ENCODE measurements around the gene MYO16. TPM values are rescaled to one million over a fixed set of nuclear protein-coding genes. Genes with fewer than 3 reads are reported as not detected.

Gene MYO16
- total and polyA plus RNA-seq, 2 of the 4 experiments (the other 2 are of a cell fraction), result under 0.01 to 0.03 TPM

GRCh38 chr13:108742701-108743451 lies 113.5 kb downstream of the MYO16 start:
- H3K18ac ChIP-seq (ENCODE audit: low read depth, low read length), result no peak overlapping the region
- H3K4me2 ChIP-seq (ENCODE audit: low read depth, low read length), result no peak overlapping the region
- H2BK5ac ChIP-seq (ENCODE audit: low read depth, low read length, poor library complexity, severe bottlenecking), result no peak overlapping the region
- H4K8ac ChIP-seq (ENCODE audit: low read depth in 2 of 2, low read length in 2 of 2), result no peak overlapping the region
- dilution Hi-C loops (cut with HindIII; ENCODE audit: low sequenced_read_pairs, unreplicated experiment), result no loop called here
- H2AFZ ChIP-seq (replicated peaks; ENCODE audit: low read length, poor library complexity), result no peak overlapping the region
- H3K14ac ChIP-seq (replicated peaks; ENCODE audit: low read depth, low read length), result no peak overlapping the region
- H2BK120ac ChIP-seq (ENCODE audit: low read depth, low read length), result no peak overlapping the region
- in situ Hi-C loops (cut with MboI; ENCODE audit: low sequenced_read_pairs), result no loop called here
- no peak overlapping the region for H3K27ac ChIP-seq (ENCODE audit: insufficient read depth, low read length)
- DNase-seq (no peak), ATAC-seq (ENCODE audit: low read depth) (no peak)
- no peak overlapping the region for H3K4me3 ChIP-seq (ENCODE audit: insufficient read depth, low read depth, low read length)
- H2BK15ac ChIP-seq (ENCODE audit: low read depth, low read length), result no peak overlapping the region
- BruUV-seq (replicated peaks), result no TSS peak
- H3K4me1 ChIP-seq (ENCODE audit: control insufficient read depth, insufficient read depth, low read length), result no peaks in the 10 kb centered on the region
- H2AK9ac ChIP-seq (replicated peaks; ENCODE audit: low read depth, low read length, poor library complexity), result no peak overlapping the region
- H3K23ac ChIP-seq (ENCODE audit: low read depth, low read length), result no peak overlapping the region
- H3K79me1 ChIP-seq (ENCODE audit: low read depth in 1 of 2, low read length in 2 of 2), result no peaks in the 10 kb centered on the region
- H3K9me1 ChIP-seq (ENCODE audit: insufficient read depth, low read length), result no peaks in the 10 kb centered on the region
- no CpG with 5 or more reads among the region's 2 CpGs for WGBS, 2 experiments (ENCODE audit: extremely low coverage in 2 of 2, insufficient read length in 1 of 2)
- H4K5ac ChIP-seq (ENCODE audit: low read depth, low read length), result no peak overlapping the region
- intact Hi-C loops (cut with micrococcal nuclease), result no loop called here
- CTCF ChIA-PET, result interaction anchor here (0.6 kb wide), 1 partner anchor 13 kb away, joined by 3 read pairs; no protein-coding TSS in a partner anchor
- no peaks in the 10 kb centered on the region for H3K9me3 ChIP-seq (ENCODE audit: control insufficient read depth, insufficient read depth, low read length)
- no peak overlapping the region for H3K56ac ChIP-seq (ENCODE audit: extremely low read depth, insufficient read depth, low read length)
- no peaks in the 10 kb centered on the region for H4K20me1 ChIP-seq (ENCODE audit: insufficient read depth, low read length)
- no peak overlapping the region for H2BK20ac ChIP-seq (ENCODE audit: low read depth, low read length)
- H4K91ac ChIP-seq (ENCODE audit: insufficient read depth, low read depth, low read length), result no peak overlapping the region
- no peak overlapping the region for H2AK5ac ChIP-seq (ENCODE audit: low read depth, low read length)
- no peak overlapping the region for H3K4ac ChIP-seq (ENCODE audit: low read depth, low read length)
- TF ChIP-seq ELK1 (IDR thresholded peaks at IDR 0.05; ENCODE audit: borderline replicate concordance, low read depth, low read length), result no peak
- TF ChIP-seq SMC3 (IDR thresholded peaks at IDR 0.05; ENCODE audit: low read depth, low read length), result no peak
- no peak for TF ChIP-seq CHD1 (IDR thresholded peaks at IDR 0.05; ENCODE audit: low read depth, low read length)
- TF ChIP-seq MAZ (IDR thresholded peaks at IDR 0.05; ENCODE audit: borderline replicate concordance, low read depth, low read length), result no peak
- no peak for TF ChIP-seq BHLHE40 (IDR thresholded peaks at IDR 0.05; ENCODE audit: low read depth, low read length)
- TF ChIP-seq FOS (IDR thresholded peaks at IDR 0.05; ENCODE audit: low read depth, low read length), result no peak
- no peak for TF ChIP-seq RFX5 (IDR thresholded peaks at IDR 0.05; ENCODE audit: low read depth, low read length)
- no peak for TF ChIP-seq MAFK (IDR thresholded peaks at IDR 0.05; ENCODE audit: low read depth, low read length)
- no peak for TF ChIP-seq MXI1 (IDR thresholded peaks at IDR 0.05; ENCODE audit: borderline replicate concordance, low read depth, low read length)
- TF ChIP-seq, protein P1, sequence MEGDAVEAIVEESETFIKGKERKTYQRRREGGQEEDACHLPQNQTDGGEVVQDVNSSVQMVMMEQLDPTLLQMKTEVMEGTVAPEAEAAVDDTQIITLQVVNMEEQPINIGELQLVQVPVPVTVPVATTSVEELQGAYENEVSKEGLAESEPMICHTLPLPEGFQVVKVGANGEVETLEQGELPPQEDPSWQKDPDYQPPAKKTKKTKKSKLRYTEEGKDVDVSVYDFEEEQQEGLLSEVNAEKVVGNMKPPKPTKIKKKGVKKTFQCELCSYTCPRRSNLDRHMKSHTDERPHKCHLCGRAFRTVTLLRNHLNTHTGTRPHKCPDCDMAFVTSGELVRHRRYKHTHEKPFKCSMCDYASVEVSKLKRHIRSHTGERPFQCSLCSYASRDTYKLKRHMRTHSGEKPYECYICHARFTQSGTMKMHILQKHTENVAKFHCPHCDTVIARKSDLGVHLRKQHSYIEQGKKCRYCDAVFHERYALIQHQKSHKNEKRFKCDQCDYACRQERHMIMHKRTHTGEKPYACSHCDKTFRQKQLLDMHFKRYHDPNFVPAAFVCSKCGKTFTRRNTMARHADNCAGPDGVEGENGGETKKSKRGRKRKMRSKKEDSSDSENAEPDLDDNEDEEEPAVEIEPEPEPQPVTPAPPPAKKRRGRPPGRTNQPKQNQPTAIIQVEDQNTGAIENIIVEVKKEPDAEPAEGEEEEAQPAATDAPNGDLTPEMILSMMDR (conservative IDR thresholded peaks at IDR 0.05; ENCODE audit: low read depth, low read length), result no peak
- TF ChIP-seq POLR2A (IDR thresholded peaks at IDR 0.05; ENCODE audit: low read depth, low read length), result no peak
- TF ChIP-seq RCOR1 (IDR thresholded peaks at IDR 0.05; ENCODE audit: insufficient replicate concordance, low read length), result no peak
- TF ChIP-seq, protein P2, sequence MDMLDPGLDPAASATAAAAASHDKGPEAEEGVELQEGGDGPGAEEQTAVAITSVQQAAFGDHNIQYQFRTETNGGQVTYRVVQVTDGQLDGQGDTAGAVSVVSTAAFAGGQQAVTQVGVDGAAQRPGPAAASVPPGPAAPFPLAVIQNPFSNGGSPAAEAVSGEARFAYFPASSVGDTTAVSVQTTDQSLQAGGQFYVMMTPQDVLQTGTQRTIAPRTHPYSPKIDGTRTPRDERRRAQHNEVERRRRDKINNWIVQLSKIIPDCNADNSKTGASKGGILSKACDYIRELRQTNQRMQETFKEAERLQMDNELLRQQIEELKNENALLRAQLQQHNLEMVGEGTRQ (IDR thresholded peaks at IDR 0.05; ENCODE audit: low read depth, low read length), result no peak
- no peak for TF ChIP-seq NFE2L2 (IDR thresholded peaks at IDR 0.05; ENCODE audit: low read depth, low read length)
- TF ChIP-seq CEBPB (IDR thresholded peaks at IDR 0.05; ENCODE audit: low read depth, low read length), result no peak
- TF ChIP-seq RAD21 (IDR thresholded peaks at IDR 0.05; ENCODE audit: low read length), result no peak
- no peaks in the 10 kb centered on the region for H3K27me3 ChIP-seq (ENCODE audit: control insufficient read depth, insufficient read depth, low read length)
- POLR2A ChIA-PET (ENCODE audit: unreplicated experiment), result no interaction called here
- H3K9ac ChIP-seq (ENCODE audit: low read depth, low read length), result no peak overlapping the region
- H3K36me3 ChIP-seq (ENCODE audit: control insufficient read depth, insufficient read depth, low read length), result no peaks in the 10 kb centered on the region
